Heart right ventricle (tissue), 16 donors: Measurements from ENCODE around the gene EXOSC3. TPM values are rescaled to one million over a fixed set of nuclear protein-coding genes. Genes with fewer than 3 reads are reported as not detected.
"Not testable (repeated sequence)": the region's sequence is repeated elsewhere in the genome, so short reads cannot be mapped to it uniquely, and the experiment has no call there.

Source experiments
- ATAC-seq, 8 donors: fragments of 200-7000 bp; cut with Tn5 transposase; one replicate each; pipeline ENCODE4 v1.9.1; 2020; ENCODE audit warnings: mild to moderate bottlenecking in 8 of 8, moderate library complexity in 8 of 8, moderate number of reproducible peaks in 1 of 8
- DNase-seq, 2 donors: peaks; one replicate each; pipeline ENCODE4 v3.0.0-alpha.2; 2020
- H3K27ac ChIP-seq, 10 donors: fragments of 200-600 bp; sonication (generic) in 2 of 10; one replicate each; pipeline versions ENCODE4 v1.5.0 to v1.8.0; 2020 to 2022; ENCODE audit warnings: mild to moderate bottlenecking in 3 of 10
- H3K27me3 ChIP-seq, 7 donors: fragments of 200-600 bp; one replicate each; pipeline ENCODE4 v1.8.0; 2021 to 2022; ENCODE audit warnings: mild to moderate bottlenecking in 2 of 7
- H3K36me3 ChIP-seq, 9 donors: fragments of 200-600 bp; sonication (generic) in 1 of 9; one replicate each; pipeline versions ENCODE4 v1.5.0 to v1.8.0; 2020 to 2022; ENCODE audit warnings: mild to moderate bottlenecking in 2 of 9
- H3K4me1 ChIP-seq, 9 donors: fragments of 200-600 bp; sonication (generic) in 1 of 9; one replicate each; pipeline versions ENCODE4 v1.5.0 to v1.8.0; 2020 to 2022; ENCODE audit warnings: mild to moderate bottlenecking in 4 of 9
- H3K4me3 ChIP-seq, 10 donors: fragments of 200-600 bp; sonication (generic) in 2 of 10; one replicate each; pipeline versions ENCODE4 v1.5.0 to v1.8.0; 2020 to 2022; ENCODE audit warnings: mild to moderate bottlenecking in 7 of 10, moderate library complexity in 2 of 10
- H3K9me3 ChIP-seq, 11 donors: fragments of 200-600 bp in 10 of 11; sonication (generic) in 2 of 11; one replicate each; pipeline versions ENCODE4 v1.5.0 to v1.8.0; 2013 to 2022; ENCODE audit warnings: mild to moderate bottlenecking in 2 of 11, control low read depth in 1 of 11, moderate library complexity in 1 of 11
- CTCF ChIP-seq, 9 donors: fragments of 200-600 bp; sonication (generic) in 2 of 9; IDR thresholded peaks; one replicate each; pipeline versions ENCODE4 v1.5.0 to v1.8.0; 2021 to 2022; ENCODE audit warnings: antibody characterized with exemption in 9 of 9, mild to moderate bottlenecking in 5 of 9, moderate library complexity in 1 of 9
- WGBS, 2 donors: extraction: QIAGEN DNeasy Blood & Tissue Kit; methylation state at CpG; one replicate each; pipeline ENCODE4 v1.1.7; 2013; ENCODE audit warnings: inconsistent platforms in 1 of 2; 5-methylcytosine and 5-hydroxymethylcytosine counted together
- intact Hi-C, 10 donors: fragments of 100-400 bp; cut with DNase I; formaldehyde crosslinking; loops; one replicate each; pipeline versions ENCODE4 v1.11.1 to v1.14.2; 2022
- polyA plus RNA-seq, 2 donors: library from polyadenylated mRNA; stranded (reverse); fragments of 200-250 nt; gene quantifications; one replicate each; pipeline ENCODE4 v1.2.3, GENCODE V29; 2013
- total RNA-seq, 10 donors: library from RNA; stranded (reverse); fragmentation: NEBNext Ultra II Directional in 3 of 10; extraction: Animal tissue kit (Norgen Biotek cat#: 25700) in 3 of 10; gene quantifications; one replicate each; pipeline versions ENCODE4 v1.2.1 to v1.2.4, GENCODE V29; 2021 to 2023
- donor health status: Arrhythmogenic right ventricular cardiomyopathy.
- donor health status: ischemic (EF 13 %, LVEDD 7.1; RV severe dilation, severe dysfunction).
- donor health status: healthy with polysubstance abuse.
- donor health status: DM: no; HTN: yes; CAD: no.
- donor health status: DM: no; HTN: no; CAD: no.
- donor health status: ischemic (EF 25% LVEDD 6.9; RV normal size, moderate dysfunction).
- donor health status: ischemic (EF 25% LVEDD 5.7; RV mildly dilated, moderate dysfunction).
- donor health status: healthy.
- donor health status: DM: yes; HTN: yes; CAD: no.
- donor health status: Ischemic cardiomyopathy.
- donor health status: ischemic (EF 35%, LVEDD 5.7; RV mildly dilated, moderate dysfunction).
- donor health status: nonischemic (EF 11% LVEDD 7.7; RV severe dilation, severe dysfunction).
- donor health status: DM: yes; HTN: yes; CAD: no.
- donor health status: PGD.
- donor health status: ischemic (EF 29% LVEDD 5.4; RV normal size, mild dysfunction).
- donor health status: nonischemic (EF 23%, LVEDD 6.1; RV moderate dilation, normal function).

The EXOSC3 gene
- total and polyA plus RNA-seq, 12 donors, result 7.3 to 20.2 (median 12.8) TPM

GRCh38 chr9:37775216-37775919 lies 9.5 kb downstream of the EXOSC3 start:
- no peaks in the 10 kb centered on the region for H3K9me3 ChIP-seq
- no peaks in the 10 kb centered on the region for H3K4me1 ChIP-seq
- H3K36me3 ChIP-seq, result peaks cover 0 to 100% (median 34%) of the 10 kb centered on the region in 9 donors
- WGBS, 2 donors, result 94 to 98% methylated on average over 1 of the region's 1 CpG
- TF ChIP-seq CTCF (IDR thresholded peaks at IDR 0.05), result no peak
- intact Hi-C loops, result no loop called here
- ATAC-seq, result peak in 1 of 8 donors; percentile 19
- no peak overlapping the region for H3K4me3 ChIP-seq
- H3K27ac ChIP-seq, result no peak overlapping the region
- no peak for DNase-seq
- H3K27me3 ChIP-seq, result no peaks in the 10 kb centered on the region

- no peaks in the 10 kb centered on the region for H3K4me1 ChIP-seq
- 91 to 93% methylated on average over 3 of the region's 3 CpGs for WGBS, 2 donors
- intact Hi-C loops, result no loop called here
These were observed 14.9 kb downstream of the EXOSC3 start for GRCh38 chr9:37769995-37770394.

GRCh38 chr9:37769306-37769705 lies 15.6 kb downstream of the EXOSC3 start:
- TF ChIP-seq CTCF (IDR thresholded peaks at IDR 0.05), result no peak

More at GRCh38 chr9:37769995-37770394, 14.9 kb downstream of the EXOSC3 start:
- no peaks in the 10 kb centered on the region for H3K27me3 ChIP-seq
- H3K4me3 ChIP-seq, result no peak overlapping the region
- no peak for DNase-seq
- H3K9me3 ChIP-seq, result no peaks in the 10 kb centered on the region
- no peak for ATAC-seq
- H3K36me3 ChIP-seq, result peaks cover 0 to 76% (median 9%) of the 10 kb centered on the region in 9 donors
- no peak overlapping the region for H3K27ac ChIP-seq
- TF ChIP-seq CTCF (IDR thresholded peaks at IDR 0.05), result no peak

GRCh38 chr9:37765263-37765662 lies 19.6 kb downstream of the EXOSC3 start:
- ATAC-seq, DNase-seq, H3K27ac ChIP-seq, H3K4me3 ChIP-seq, H3K27me3 ChIP-seq, intact Hi-C loops, H3K4me1 ChIP-seq, H3K9me3 ChIP-seq: not testable (repeated sequence)
- H3K36me3 ChIP-seq, result peaks cover 0 to 55% (median 5%) of the 10 kb centered on the region in 9 donors
- 92 to 96% methylated on average over 5 of the region's 6 CpGs for WGBS, 2 donors

More at GRCh38 chr9:37769306-37769705, 15.6 kb downstream of the EXOSC3 start:
- no peak overlapping the region for H3K4me3 ChIP-seq
- H3K27ac ChIP-seq, result no peak overlapping the region
- intact Hi-C loops, result no loop called here
- no peaks in the 10 kb centered on the region for H3K27me3 ChIP-seq
- no peak for ATAC-seq
- peaks cover 0 to 76% (median 14%) of the 10 kb centered on the region in 9 donors for H3K36me3 ChIP-seq
- H3K9me3 ChIP-seq, result no peaks in the 10 kb centered on the region
- no peak for DNase-seq
- 81 to 82% methylated on average over 5 of the region's 5 CpGs for WGBS, 2 donors
- no peaks in the 10 kb centered on the region for H3K4me1 ChIP-seq

- intact Hi-C loops, result no loop called here
- Histone ChIP-seq H3K4me3 (no peak overlapping the region), H3K27me3 (no peaks in the 10 kb centered on the region), H3K9me3 (no peaks in the 10 kb centered on the region), H3K4me1 (no peaks in the 10 kb centered on the region), H3K36me3 (peaks cover 0 to 38% (median 5%) of the 10 kb centered on the region in 9 donors), H3K27ac (no peak overlapping the region)
- TF ChIP-seq CTCF (IDR thresholded peaks at IDR 0.05), result no peak
- ATAC-seq (no peak), DNase-seq (no peak)
- 64 to 78% methylated on average over 3 of the region's 3 CpGs for WGBS, 2 donors
These were observed 23.4 kb downstream of the EXOSC3 start for GRCh38 chr9:37761511-37761910.
